Parathyroid adenoma (tissue), 2 donors: Measurements from ENCODE around the gene SRSF8.
"Not testable (repeated sequence)": the region's sequence is repeated elsewhere in the genome, so short reads cannot be mapped to it uniquely, and the experiment has no call there.

Experiments used
- H2AFZ ChIP-seq: fragments of 300-600 bp; sonication (generic); one replicate; pipeline ENCODE4 v1.7.0; 2017; ENCODE audit warnings: antibody characterized with exemption, mild to moderate bottlenecking
- H3K27ac ChIP-seq: fragments of 300-600 bp; sonication (generic); one replicate; pipeline ENCODE4 v1.7.0; 2017
- H3K27me3 ChIP-seq: fragments of 300-600 bp; sonication (generic); one replicate; pipeline ENCODE4 v1.7.0; 2017; ENCODE audit warnings: low read length; ENCODE audit not compliant: control insufficient read depth, insufficient read depth
- H3K36me3 ChIP-seq: fragments of 300-600 bp; sonication (generic); one replicate; pipeline ENCODE4 v1.7.0; 2017; ENCODE audit warnings: low read length; ENCODE audit not compliant: control insufficient read depth, insufficient read depth
- H3K4me1 ChIP-seq: fragments of 300-600 bp; sonication (generic); one replicate; pipeline ENCODE4 v1.7.0; 2017; ENCODE audit warnings: control low read depth
- H3K4me2 ChIP-seq: fragments of 300-600 bp; sonication (generic); one replicate; pipeline ENCODE4 v1.7.0; 2017; ENCODE audit warnings: low read length
- H3K4me3 ChIP-seq: fragments of 300-600 bp; sonication (generic); one replicate; pipeline ENCODE4 v1.7.0; 2017; ENCODE audit warnings: low read depth, low read length
- H3K79me2 ChIP-seq: fragments of 300-600 bp; sonication (generic); one replicate; pipeline ENCODE4 v1.7.0; 2017; ENCODE audit warnings: control low read depth
- H3K9ac ChIP-seq: fragments of 300-600 bp; sonication (generic); one replicate; pipeline ENCODE4 v1.7.0; 2017; ENCODE audit warnings: mild to moderate bottlenecking
- H3K9me3 ChIP-seq: fragments of 300-600 bp; sonication (generic); one replicate; pipeline ENCODE4 v1.7.0; 2017; ENCODE audit warnings: low read length; ENCODE audit not compliant: control insufficient read depth
- TF ChIP-seq, protein P1 (sequence below): fragments of 300-600 bp; sonication (generic); IDR thresholded peaks from one replicate; pipeline ENCODE4 v1.7.0; 2017; ENCODE audit warnings: antibody characterized with exemption, mild to moderate bottlenecking
- donor health status: primary hyperparathyroidism.

The SRSF8 gene

DNA sequence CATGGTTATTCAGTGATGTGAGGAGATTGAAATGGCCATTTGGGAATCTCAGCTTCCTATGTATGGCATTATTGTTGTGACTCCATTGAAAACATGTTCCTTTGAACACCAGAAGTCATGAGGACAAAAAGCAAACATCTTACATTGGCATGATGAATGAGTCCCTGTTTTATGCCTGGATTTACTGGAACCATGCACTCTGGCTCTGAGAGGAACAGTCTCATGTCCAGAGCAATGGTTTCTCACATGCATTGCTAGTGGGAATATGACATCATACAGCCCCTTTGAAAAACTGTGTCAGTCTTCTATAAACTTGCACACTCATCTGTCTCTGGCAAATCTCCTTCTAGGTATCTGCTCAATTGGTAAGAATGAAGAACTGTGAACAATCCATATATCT, 20.9 kb upstream of the SRSF8 start:
- no peak overlapping the region for H3K27ac ChIP-seq

DNA sequence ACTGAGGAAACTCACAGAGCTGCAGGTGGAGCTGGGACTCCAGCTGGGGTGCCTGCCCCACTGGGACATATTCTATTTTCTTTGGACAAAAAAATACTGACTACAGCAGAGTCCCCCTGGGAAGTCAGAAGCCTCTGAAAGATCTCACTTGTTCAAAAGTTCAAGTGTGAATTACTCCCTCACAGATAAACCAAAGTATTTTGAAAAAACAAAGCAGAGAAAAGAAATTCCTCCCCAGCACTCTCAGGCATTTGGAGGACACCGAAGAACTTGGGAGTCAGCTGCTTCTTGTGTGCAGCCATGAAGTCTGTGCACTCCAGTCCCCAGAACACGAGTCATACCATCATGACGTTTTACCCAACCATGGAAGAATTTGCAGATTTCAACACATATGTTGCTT, 17.6 kb upstream of the SRSF8 start, which contains the start of gene KDM4F:
Gene KDM4F, plus strand, starts transcription at position 301 of the 400 bp plus-strand sequence.
- not testable (repeated sequence) for H3K4me1 ChIP-seq, H3K9ac ChIP-seq, H3K27ac ChIP-seq, H3K79me2 ChIP-seq, H3K27me3 ChIP-seq, H3K4me2 ChIP-seq, H3K36me3 ChIP-seq, H3K4me3 ChIP-seq, H3K9me3 ChIP-seq, H2AFZ ChIP-seq

More for the DNA sequence above, 20.9 kb upstream of the SRSF8 start:
- H3K79me2 ChIP-seq, result no peaks in the 10 kb centered on the region
- H3K9ac ChIP-seq, result no peak overlapping the region
- H3K4me1 ChIP-seq, result no peaks in the 10 kb centered on the region
- no peak overlapping the region for H2AFZ ChIP-seq
- H3K9me3 ChIP-seq, result no peaks in the 10 kb centered on the region
- no peak overlapping the region for H3K4me3 ChIP-seq
- no peak overlapping the region for H3K4me2 ChIP-seq
- TF ChIP-seq, protein P1, sequence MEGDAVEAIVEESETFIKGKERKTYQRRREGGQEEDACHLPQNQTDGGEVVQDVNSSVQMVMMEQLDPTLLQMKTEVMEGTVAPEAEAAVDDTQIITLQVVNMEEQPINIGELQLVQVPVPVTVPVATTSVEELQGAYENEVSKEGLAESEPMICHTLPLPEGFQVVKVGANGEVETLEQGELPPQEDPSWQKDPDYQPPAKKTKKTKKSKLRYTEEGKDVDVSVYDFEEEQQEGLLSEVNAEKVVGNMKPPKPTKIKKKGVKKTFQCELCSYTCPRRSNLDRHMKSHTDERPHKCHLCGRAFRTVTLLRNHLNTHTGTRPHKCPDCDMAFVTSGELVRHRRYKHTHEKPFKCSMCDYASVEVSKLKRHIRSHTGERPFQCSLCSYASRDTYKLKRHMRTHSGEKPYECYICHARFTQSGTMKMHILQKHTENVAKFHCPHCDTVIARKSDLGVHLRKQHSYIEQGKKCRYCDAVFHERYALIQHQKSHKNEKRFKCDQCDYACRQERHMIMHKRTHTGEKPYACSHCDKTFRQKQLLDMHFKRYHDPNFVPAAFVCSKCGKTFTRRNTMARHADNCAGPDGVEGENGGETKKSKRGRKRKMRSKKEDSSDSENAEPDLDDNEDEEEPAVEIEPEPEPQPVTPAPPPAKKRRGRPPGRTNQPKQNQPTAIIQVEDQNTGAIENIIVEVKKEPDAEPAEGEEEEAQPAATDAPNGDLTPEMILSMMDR, result no peak
- H3K36me3 ChIP-seq, result no peaks in the 10 kb centered on the region
- H3K27me3 ChIP-seq, result no peaks in the 10 kb centered on the region

DNA sequence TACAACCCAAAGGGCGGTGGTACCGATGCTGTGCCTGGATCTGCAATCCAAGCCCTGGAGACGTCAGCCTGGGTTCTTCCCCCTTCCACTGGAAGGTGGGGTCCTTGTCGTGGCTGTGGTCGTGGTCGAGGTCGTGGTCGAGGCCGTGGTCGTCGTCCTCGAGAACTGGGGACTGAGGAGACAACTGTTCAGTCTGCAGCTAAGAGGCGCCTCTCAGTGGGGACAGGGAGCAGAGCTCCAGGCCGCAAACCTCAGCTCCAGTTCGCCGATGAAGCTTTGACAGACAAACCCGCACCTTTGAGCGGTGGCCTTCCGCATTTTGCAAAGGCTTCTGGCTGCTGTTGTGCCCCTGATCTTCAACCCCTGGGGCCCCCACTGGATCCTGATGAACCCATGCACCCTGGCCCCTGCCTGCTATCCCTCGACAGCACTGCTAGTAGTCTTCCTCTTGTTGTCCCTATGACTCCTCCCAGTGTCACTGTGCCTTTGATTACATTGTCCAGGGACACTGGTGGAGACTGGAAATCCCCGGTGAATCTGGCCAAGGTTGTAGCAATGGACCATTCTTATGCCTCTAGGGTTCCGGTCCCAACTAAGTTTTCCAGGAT, 16.0 kb upstream of the SRSF8 start:
- TF ChIP-seq, protein P1, result no peak
- H3K9me3 ChIP-seq, result no peaks in the 10 kb centered on the region
- no peak overlapping the region for H3K4me2 ChIP-seq
- H3K79me2 ChIP-seq, result no peaks in the 10 kb centered on the region
- no peak overlapping the region for H3K4me3 ChIP-seq
- no peaks in the 10 kb centered on the region for H3K4me1 ChIP-seq
- H3K36me3 ChIP-seq, result no peaks in the 10 kb centered on the region
- H2AFZ ChIP-seq, result no peak overlapping the region
- H3K27me3 ChIP-seq, result no peaks in the 10 kb centered on the region
- H3K27ac ChIP-seq, result no peak overlapping the region
- no peak overlapping the region for H3K9ac ChIP-seq

DNA sequence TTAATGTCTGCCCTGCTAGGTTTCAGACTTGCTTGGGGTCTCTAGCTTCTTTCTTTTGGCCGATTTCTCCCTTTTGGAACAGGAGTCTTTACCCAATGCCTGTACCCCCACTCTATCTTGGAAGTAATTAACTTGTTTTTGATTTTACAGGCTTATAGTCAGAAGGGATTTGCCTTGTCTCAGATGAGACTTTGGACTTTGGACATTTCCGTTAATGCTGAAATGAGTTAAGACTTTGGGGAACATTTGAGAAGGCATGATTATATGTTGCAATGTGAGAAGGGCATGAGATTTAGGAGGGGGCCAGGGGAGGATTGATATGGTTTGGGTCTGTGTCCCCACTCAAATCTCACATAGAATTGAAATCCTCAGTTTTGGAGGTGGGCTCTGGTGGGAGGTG, 12.4 kb upstream of the SRSF8 start:
- Histone ChIP-seq H3K4me1 (no peaks in the 10 kb centered on the region), H2AFZ (no peak overlapping the region), H3K9me3 (no peaks in the 10 kb centered on the region), H3K9ac (no peak overlapping the region), H3K36me3 (no peaks in the 10 kb centered on the region), H3K4me3 (no peak overlapping the region), H3K4me2 (no peak overlapping the region), H3K79me2 (no peaks in the 10 kb centered on the region), H3K27me3 (no peaks in the 10 kb centered on the region), H3K27ac (no peak overlapping the region)
- TF ChIP-seq, protein P1, result no peak

DNA sequence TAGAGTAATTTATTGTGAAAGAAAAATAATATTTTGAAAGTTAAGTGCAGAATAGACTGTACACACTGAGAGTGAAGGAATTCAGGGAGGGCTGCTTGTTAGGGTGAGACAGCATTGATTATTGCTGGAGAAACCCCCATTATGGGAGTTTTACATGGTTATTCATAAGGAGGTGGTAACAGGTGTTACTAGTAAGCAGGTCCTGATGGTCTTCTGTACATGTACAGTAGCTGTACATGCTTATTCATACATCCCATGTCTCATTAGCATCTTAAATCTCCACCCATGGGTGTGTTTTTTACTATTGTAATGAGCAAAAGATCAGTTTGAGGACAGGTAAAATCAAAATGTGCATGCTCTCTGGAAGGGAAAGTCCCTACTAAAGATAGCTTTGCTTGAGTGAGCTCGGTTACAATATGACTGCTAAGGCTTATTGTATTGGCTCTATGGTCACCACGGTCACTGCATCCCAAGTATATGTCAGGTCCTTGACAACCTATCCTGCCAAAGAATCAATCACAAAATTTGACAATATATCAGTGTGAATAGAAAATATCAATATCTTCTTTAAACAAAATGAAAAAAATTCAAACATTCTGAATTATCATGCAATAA, 11.3 kb upstream of the SRSF8 start:
- no peak overlapping the region for H3K4me3 ChIP-seq
- H3K9ac ChIP-seq, result no peak overlapping the region
- H3K9me3 ChIP-seq, result no peaks in the 10 kb centered on the region
- TF ChIP-seq, protein P1, result no peak
- H3K36me3 ChIP-seq, result no peaks in the 10 kb centered on the region
- H3K4me2 ChIP-seq, result no peak overlapping the region
- H3K79me2 ChIP-seq, result no peaks in the 10 kb centered on the region
- no peak overlapping the region for H2AFZ ChIP-seq
- H3K4me1 ChIP-seq, result no peaks in the 10 kb centered on the region
- no peak overlapping the region for H3K27ac ChIP-seq
- H3K27me3 ChIP-seq, result no peaks in the 10 kb centered on the region
